OCI-LY7 (cell line): ENCODE measurements around the gene MAPT. TPM values are rescaled to one million over a fixed set of nuclear protein-coding genes. Genes with fewer than 3 reads are reported as not detected.

Experiments used
- BruUV-seq: library from RNA; stranded (reverse); fragments of 400-500 nt; replicated peaks from 2 replicates; lab custom pipeline; 2021; lab: Mats Ljungman, UMichigan
- CTCF ChIA-PET: fragments of 300-600 bp; sonication (Branson Sonifier 250); formaldehyde crosslinking; loops from one replicate; lab custom pipeline; 2022; ENCODE audit warnings: antibody characterized with exemption; ENCODE audit not compliant: unreplicated experiment; lab: Charles Lee
- POLR2A ChIA-PET: fragments of 300-600 bp; sonication (Branson Sonifier 250); formaldehyde crosslinking; loops from one replicate; lab custom pipeline; 2022; ENCODE audit warnings: antibody characterized with exemption; lab: Charles Lee
- DNase-seq: peaks from one replicate; pipeline ENCODE4 v3.0.0-alpha.2; 2015; ENCODE audit warnings: low spot score
- H2AFZ ChIP-seq: fragments of 200-600 bp; sonication (generic), shearing (Covaris generic); 2 replicates; pipeline ENCODE4 v1.6.1; 2014; ENCODE audit warnings: mild to moderate bottlenecking, antibody characterized with exemption, low read length, moderate library complexity
- H3K27ac ChIP-seq: fragments of 200-600 bp; sonication (generic); 2 replicates; pipeline ENCODE4 v1.5.1; 2014; ENCODE audit warnings: mixed run types, low read depth, mild to moderate bottlenecking, moderate library complexity, low read length, inconsistent platforms; ENCODE audit not compliant: poor library complexity, severe bottlenecking
- H3K36me3 ChIP-seq: fragments of 200-600 bp; sonication (generic); 2 replicates; pipeline ENCODE4 v1.6.1; 2014; ENCODE audit warnings: mild to moderate bottlenecking, antibody characterized with exemption, low read length, moderate library complexity, mixed read lengths; ENCODE audit not compliant: insufficient read depth
- H3K4me1 ChIP-seq: fragments of 200-600 bp; sonication (generic); 2 replicates; pipeline ENCODE4 v1.5.1; 2014; ENCODE audit warnings: mild to moderate bottlenecking, low read length; ENCODE audit not compliant: insufficient read depth, poor library complexity, severe bottlenecking
- H3K4me2 ChIP-seq: fragments of 200-600 bp; sonication (generic); 2 replicates; pipeline ENCODE4 v1.6.1; 2014; ENCODE audit warnings: mild to moderate bottlenecking, low read length
- H3K4me3 ChIP-seq: fragments of 200-600 bp; sonication (generic); 2 replicates; pipeline ENCODE4 v1.5.1; 2014; ENCODE audit warnings: mild to moderate bottlenecking, low read depth, low read length; ENCODE audit not compliant: poor library complexity, severe bottlenecking
- H3K79me2 ChIP-seq: fragments of 200-600 bp; sonication (generic); 2 replicates; pipeline ENCODE4 v1.6.1; 2016; ENCODE audit warnings: low read depth, mild to moderate bottlenecking, low read length, moderate library complexity, mixed read lengths; ENCODE audit not compliant: insufficient read depth
- H3K9me2 ChIP-seq: fragments of 200-600 bp; sonication (generic); 2 replicates; pipeline ENCODE4 v1.6.1; 2016; ENCODE audit warnings: mild to moderate bottlenecking, low read length, mixed read lengths; ENCODE audit not compliant: insufficient read depth
- H3K9me3 ChIP-seq: fragments of 200-600 bp; sonication (generic); 2 replicates; pipeline ENCODE4 v1.6.1; 2014; ENCODE audit warnings: mild to moderate bottlenecking, mixed run types, low read length, mixed read lengths
- H4K20me1 ChIP-seq: fragments of 200-600 bp; sonication (generic); 2 replicates; pipeline ENCODE4 v1.6.1; 2014; ENCODE audit warnings: mild to moderate bottlenecking, antibody characterized with exemption, low read length, moderate library complexity, mixed read lengths; ENCODE audit not compliant: insufficient read depth
- EZH2phosphoT487 ChIP-seq: fragments of 200-600 bp; sonication (generic); IDR thresholded peaks from 2 replicates; pipeline ENCODE4 v1.6.1; 2018; ENCODE audit warnings: low read depth, borderline replicate concordance, mild to moderate bottlenecking, mixed run types, antibody characterized with exemption, low read length, moderate library complexity, mixed read lengths
- intact Hi-C: fragments of 100-400 bp; cut with micrococcal nuclease; formaldehyde crosslinking; loops from one replicate; pipeline ENCODE4 v1.10.0; 2022; ENCODE audit not compliant: unreplicated experiment
- total RNA-seq, 2 experiments: library from RNA; depleted of rRNA in 1 of 2; stranded (reverse); fragments of >200 nt in 1 of 2; shearing (Covaris generic) in 1 of 2; gene quantifications; 2 replicates each; pipeline ENCODE4 v1.2.3, GENCODE V29; 2014 to 2022
- TF ChIP-seq, protein P1 (sequence below): fragments of 200-600 bp; sonication (generic); conservative IDR thresholded peaks from 2 replicates; pipeline ENCODE4 v1.5.1; 2014; ENCODE audit warnings: mild to moderate bottlenecking, antibody characterized with exemption, low read length, moderate library complexity, mixed read lengths

MAPT gene
- total RNA-seq, 2 experiments from 2014 or later, result 0.44 TPM; not detected in 1

GRCh38 chr17:45950888-45951287, 56.5 kb downstream of the MAPT start:
- TF ChIP-seq, protein P1, sequence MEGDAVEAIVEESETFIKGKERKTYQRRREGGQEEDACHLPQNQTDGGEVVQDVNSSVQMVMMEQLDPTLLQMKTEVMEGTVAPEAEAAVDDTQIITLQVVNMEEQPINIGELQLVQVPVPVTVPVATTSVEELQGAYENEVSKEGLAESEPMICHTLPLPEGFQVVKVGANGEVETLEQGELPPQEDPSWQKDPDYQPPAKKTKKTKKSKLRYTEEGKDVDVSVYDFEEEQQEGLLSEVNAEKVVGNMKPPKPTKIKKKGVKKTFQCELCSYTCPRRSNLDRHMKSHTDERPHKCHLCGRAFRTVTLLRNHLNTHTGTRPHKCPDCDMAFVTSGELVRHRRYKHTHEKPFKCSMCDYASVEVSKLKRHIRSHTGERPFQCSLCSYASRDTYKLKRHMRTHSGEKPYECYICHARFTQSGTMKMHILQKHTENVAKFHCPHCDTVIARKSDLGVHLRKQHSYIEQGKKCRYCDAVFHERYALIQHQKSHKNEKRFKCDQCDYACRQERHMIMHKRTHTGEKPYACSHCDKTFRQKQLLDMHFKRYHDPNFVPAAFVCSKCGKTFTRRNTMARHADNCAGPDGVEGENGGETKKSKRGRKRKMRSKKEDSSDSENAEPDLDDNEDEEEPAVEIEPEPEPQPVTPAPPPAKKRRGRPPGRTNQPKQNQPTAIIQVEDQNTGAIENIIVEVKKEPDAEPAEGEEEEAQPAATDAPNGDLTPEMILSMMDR, result no peak
- TF ChIP-seq EZH2phosphoT487, result no peak
- no TSS peak for BruUV-seq
- Histone ChIP-seq H3K4me3 (no peak overlapping the region), H2AFZ (no peak overlapping the region), H3K9me3 (no peaks in the 10 kb centered on the region), H3K4me2 (no peak overlapping the region), H3K79me2 (no peaks in the 10 kb centered on the region), H3K4me1 (no peaks in the 10 kb centered on the region), H4K20me1 (no peaks in the 10 kb centered on the region), H3K27ac (no peak overlapping the region), H3K9me2 (no peaks in the 10 kb centered on the region), H3K36me3 (no peaks in the 10 kb centered on the region)
- DNase-seq, result no peak
- intact Hi-C loops, result no loop called here
- ChIA-PET CTCF (no interaction called here), POLR2A (no interaction called here)

DNA sequence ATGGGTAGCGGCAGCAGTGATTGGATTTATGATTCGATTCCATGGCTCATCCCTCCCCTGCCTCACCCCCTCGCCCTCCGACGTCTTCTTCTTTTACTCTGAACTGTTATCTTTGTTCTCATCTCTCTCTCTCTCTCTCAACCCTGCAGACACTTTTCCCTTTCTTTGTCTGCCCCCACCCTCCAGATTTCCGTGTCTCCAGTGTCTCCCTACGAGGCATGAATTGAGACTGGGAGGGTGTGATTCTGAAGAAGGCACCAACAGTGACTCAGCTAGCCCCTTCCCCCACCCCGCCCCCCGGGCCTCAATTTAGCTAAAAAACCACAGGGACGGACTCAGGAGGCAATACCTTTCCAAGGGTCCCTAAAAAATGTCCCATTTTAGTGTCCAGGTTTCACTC, 57.0 kb downstream of the MAPT start:
- no peak overlapping the region for H3K4me3 ChIP-seq
- H4K20me1 ChIP-seq, result no peaks in the 10 kb centered on the region
- intact Hi-C loops, result no loop called here
- H3K36me3 ChIP-seq, result no peaks in the 10 kb centered on the region
- TF ChIP-seq, protein P1, result no peak
- no peak for TF ChIP-seq EZH2phosphoT487
- no peak overlapping the region for H2AFZ ChIP-seq
- ChIA-PET CTCF (no interaction called here), POLR2A (no interaction called here)
- H3K4me2 ChIP-seq, result no peak overlapping the region
- DNase-seq, result no peak
- no peaks in the 10 kb centered on the region for H3K9me3 ChIP-seq
- H3K9me2 ChIP-seq, result no peaks in the 10 kb centered on the region
- no TSS peak for BruUV-seq
- no peak overlapping the region for H3K27ac ChIP-seq
- no peaks in the 10 kb centered on the region for H3K4me1 ChIP-seq
- no peaks in the 10 kb centered on the region for H3K79me2 ChIP-seq

GRCh38 chr17:45951941-45952340, 57.6 kb downstream of the MAPT start:
- BruUV-seq, result no TSS peak
- Histone ChIP-seq H3K9me3 (no peaks in the 10 kb centered on the region), H3K36me3 (no peaks in the 10 kb centered on the region), H3K4me2 (no peak overlapping the region), H3K27ac (no peak overlapping the region), H4K20me1 (no peaks in the 10 kb centered on the region), H3K79me2 (no peaks in the 10 kb centered on the region), H3K4me3 (no peak overlapping the region), H3K4me1 (no peaks in the 10 kb centered on the region), H3K9me2 (no peaks in the 10 kb centered on the region), H2AFZ (no peak overlapping the region)
- intact Hi-C loops, result no loop called here
- no peak for TF ChIP-seq EZH2phosphoT487
- TF ChIP-seq, protein P1, result no peak
- no peak for DNase-seq
- ChIA-PET CTCF (no interaction called here), POLR2A (no interaction called here)
